A549 (cell line): Measurements from ENCODE around the gene CILP2. TPM values are rescaled to one million over a fixed set of nuclear protein-coding genes. Genes with fewer than 3 reads are reported as not detected.

Source experiments
- ATAC-seq, 2 experiments: fragments of 200-7000 bp in 1 of 2; fragments of >200 bp in 1 of 2; cut with Nextera tagmentation in 1 of 2; cut with Tn5 transposase in 1 of 2; 3 replicates each; pipeline versions ENCODE4 v1.8.0 to v1.9.1; 2018 to 2020; ENCODE audit warnings: mild to moderate bottlenecking in 1 of 2, moderate library complexity in 1 of 2
- CTCF ChIA-PET: fragments of 300-600 bp; sonication (Branson Sonifier 250); formaldehyde crosslinking; extraction: SDS; loops from one replicate; lab custom pipeline; 2021; ENCODE audit warnings: antibody characterized with exemption, inconsistent platforms; lab: Yijun Ruan, JAX
- POLR2A ChIA-PET: fragments of 350-600 bp; formaldehyde crosslinking; extraction: SDS; loops from one replicate; lab custom pipeline; 2021; ENCODE audit warnings: antibody characterized with exemption, inconsistent platforms; lab: Yijun Ruan, JAX
- DNase-seq, 2 experiments: peaks; one replicate each; pipeline versions ENCODE4 v3.0.0 to v3.0.0-alpha.2; 2011 to 2016; ENCODE audit warnings: low read depth in 1 of 2, low spot score in 1 of 2
- FAIRE-seq: peaks from 2 replicates; lab custom pipeline; 2011; peaks lifted over from hg19 to GRCh38; lab: Jason Lieb, UNC
- H3K27ac ChIP-seq, 2 experiments: fragments of >200 bp; sonication (Bioruptor Twin); formaldehyde crosslinking; 3 replicates each; pipeline ENCODE4 v1.5.1; 2016 to 2017
- H3K4me1 ChIP-seq: fragments of >200 bp; sonication (Bioruptor Twin); formaldehyde crosslinking; 3 replicates; pipeline ENCODE4 v1.6.1; 2016
- H3K4me2 ChIP-seq: fragments of >200 bp; sonication (Bioruptor Twin); formaldehyde crosslinking; 3 replicates; pipeline ENCODE4 v1.6.1; 2016
- H3K4me3 ChIP-seq: fragments of >200 bp; sonication (Bioruptor Twin); formaldehyde crosslinking; 3 replicates; pipeline ENCODE4 v1.5.1; 2016
- H3K9me3 ChIP-seq: fragments of >200 bp; sonication (Bioruptor Twin); formaldehyde crosslinking; 3 replicates; pipeline ENCODE4 v1.6.1; 2016
- ATOH8 ChIP-seq: fragments of 250-450 bp; sonication (Bioruptor Pico); IDR thresholded peaks from 2 replicates; pipeline ENCODE4 v1.5.0; 2020; ENCODE audit warnings: low read depth, mild to moderate bottlenecking, moderate library complexity
- BHLHE40 ChIP-seq: IDR thresholded peaks from 2 replicates; pipeline ENCODE4 v1.6.1; 2012; ENCODE audit warnings: low read depth, low read length, inconsistent platforms
- CBX8 ChIP-seq: fragments of 200-600 bp; sonication (generic); IDR thresholded peaks from 2 replicates; pipeline ENCODE4 v1.6.1; 2016
- CEBPB ChIP-seq, 2 experiments: fragments of >200 bp in 1 of 2; sonication (Bioruptor Twin) in 1 of 2; formaldehyde crosslinking in 1 of 2; IDR thresholded peaks; 2 replicates each; pipeline ENCODE4 v1.6.1; 2012 to 2016
- CHD2 ChIP-seq: fragments of 150-350 bp; IDR thresholded peaks from 2 replicates; pipeline ENCODE4 v1.6.1; 2014; ENCODE audit warnings: low read length; ENCODE audit not compliant: partially characterized antibody
- CTCF ChIP-seq: fragments of >200 bp; sonication (Bioruptor Twin); formaldehyde crosslinking; IDR thresholded peaks from 3 replicates; pipeline ENCODE4 v1.5.1; 2016
- EP300 ChIP-seq, 2 experiments: fragments of >200 bp; sonication (Bioruptor Twin); formaldehyde crosslinking; IDR thresholded peaks; 2 replicates in 1 of 2; 3 replicates in 1 of 2; pipeline ENCODE4 v1.6.1; 2016 to 2017
- FOSL2 ChIP-seq, 2 experiments: fragments of 450-650 bp in 1 of 2; fragments of >200 bp in 1 of 2; sonication (Bioruptor Twin) in 1 of 2; formaldehyde crosslinking; IDR thresholded peaks; 2 replicates each; pipeline versions ENCODE4 v1.5.0 to v1.6.1; 2016 to 2020; ENCODE audit warnings: mild to moderate bottlenecking in 1 of 2, moderate library complexity in 1 of 2
- FOXS1 ChIP-seq: fragments of 250-450 bp; sonication (Bioruptor Pico); IDR thresholded peaks from 2 replicates; pipeline ENCODE4 v1.5.0; 2020; ENCODE audit warnings: mild to moderate bottlenecking, moderate library complexity
- GATA3 ChIP-seq: IDR thresholded peaks from 2 replicates; pipeline ENCODE4 v1.6.1; 2012; ENCODE audit warnings: borderline replicate concordance
- HDAC2 ChIP-seq: fragments of 200-600 bp; sonication (generic); IDR thresholded peaks from 2 replicates; pipeline ENCODE4 v1.6.1; 2016
- HES2 ChIP-seq: fragments of >200 bp; sonication (Bioruptor Twin); formaldehyde crosslinking; IDR thresholded peaks from 2 replicates; pipeline ENCODE4 v1.6.1; 2016
- HEYL ChIP-seq: fragments of 250-450 bp; sonication (Bioruptor Pico); IDR thresholded peaks from 2 replicates; pipeline ENCODE4 v1.8.0; 2021; ENCODE audit warnings: mild to moderate bottlenecking, moderate library complexity
- HMGXB4 ChIP-seq: fragments of 250-450 bp; sonication (Bioruptor Pico); IDR thresholded peaks from 2 replicates; pipeline ENCODE4 v1.5.0; 2021; ENCODE audit warnings: mild to moderate bottlenecking, moderate library complexity, borderline replicate concordance
- HOXB13 ChIP-seq: fragments of 250-450 bp; sonication (Bioruptor Pico); IDR thresholded peaks from 2 replicates; pipeline ENCODE4 v1.5.0; 2020; ENCODE audit warnings: low read depth, mild to moderate bottlenecking, moderate library complexity
- KDM5A ChIP-seq: fragments of 200-600 bp; sonication (generic); IDR thresholded peaks from 2 replicates; pipeline ENCODE4 v1.6.1; 2016; ENCODE audit warnings: antibody characterized with exemption, mild to moderate bottlenecking
- MAX ChIP-seq: IDR thresholded peaks from 2 replicates; pipeline ENCODE4 v1.6.1; 2012
- NPAS2 ChIP-seq: fragments of 250-450 bp; sonication (Bioruptor Pico); IDR thresholded peaks from 2 replicates; pipeline ENCODE4 v1.8.0; 2022; ENCODE audit warnings: mild to moderate bottlenecking, moderate library complexity, borderline replicate concordance
- NR3C1 ChIP-seq: fragments of >200 bp; sonication (Bioruptor Twin); formaldehyde crosslinking; IDR thresholded peaks from 3 replicates; pipeline ENCODE4 v1.6.1; 2017
- RAD21 ChIP-seq, 2 experiments: fragments of >200 bp in 1 of 2; sonication (Bioruptor Twin) in 1 of 2; formaldehyde crosslinking in 1 of 2; IDR thresholded peaks in 1 of 2; conservative IDR thresholded peaks in 1 of 2; 2 replicates in 1 of 2; 3 replicates in 1 of 2; pipeline ENCODE4 v1.6.1; 2012 to 2018; ENCODE audit warnings: inconsistent platforms in 1 of 2
- RCOR1 ChIP-seq: fragments of 150-350 bp; IDR thresholded peaks from 2 replicates; pipeline ENCODE4 v1.6.1; 2014; ENCODE audit warnings: antibody characterized with exemption, low read length, low read depth
- RFX5 ChIP-seq: fragments of 450-650 bp; IDR thresholded peaks from 2 replicates; pipeline ENCODE4 v1.7.1; 2014; ENCODE audit warnings: antibody characterized with exemption, mild to moderate bottlenecking, moderate library complexity
- RNF2 ChIP-seq: fragments of 200-600 bp; sonication (generic); IDR thresholded peaks from 2 replicates; pipeline ENCODE4 v1.6.1; 2016; ENCODE audit warnings: low read depth, mild to moderate bottlenecking, antibody characterized with exemption, moderate library complexity, borderline replicate concordance
- TP53 ChIP-seq: fragments of 250-450 bp; sonication (Bioruptor Pico); IDR thresholded peaks from 2 replicates; pipeline ENCODE4 v1.5.0; 2021; ENCODE audit warnings: mild to moderate bottlenecking, moderate library complexity
- USF2 ChIP-seq: fragments of 450-650 bp; IDR thresholded peaks from 2 replicates; pipeline ENCODE4 v1.6.1; 2014; ENCODE audit warnings: antibody characterized with exemption
- ZC3H11A ChIP-seq: fragments of 450-650 bp; IDR thresholded peaks from 2 replicates; pipeline ENCODE4 v1.6.1; 2014; ENCODE audit warnings: antibody characterized with exemption, mild to moderate bottlenecking
- ZNF302 ChIP-seq: fragments of 250-450 bp; sonication (Bioruptor Pico); IDR thresholded peaks from 2 replicates; pipeline ENCODE4 v1.9.0; 2021; ENCODE audit warnings: inconsistent platforms, mild to moderate bottlenecking, moderate library complexity
- WGBS: methylation state at CpG from one replicate; pipeline ENCODE4 v1.1.6; 2017; ENCODE audit errors: missing lambda C conversion rate; 5-methylcytosine and 5-hydroxymethylcytosine counted together
- polyA plus RNA-seq, 4 experiments: library from polyadenylated mRNA; depleted of rRNA in 3 of 4; stranded (reverse); fragments of >200 nt; fragmentation: RNase III in 1 of 4; extraction: RNeasy Plus Mini Kit Qiagen cat#74134 plus additional on column Dnase treatment in 1 of 4; gene quantifications; 2 replicates in 3 of 4; 3 replicates in 1 of 4; pipeline ENCODE4 v1.2.3, GENCODE V29; 2011 to 2017

Gene CILP2
- polyA plus RNA-seq, 2 of the 4 experiments (the other 2 are of a cell fraction), result 0.17 TPM

GRCh38 chr19:19506592-19506991 is 31.5 kb upstream of the CILP2 start (continued):
- TF ChIP-seq ATOH8 (CRISPR knock-in tag) (no peak), MAX (no peak), NPAS2 (CRISPR knock-in tag) (no peak), CTCF (no peak), GATA3 (no peak), HOXB13 (no peak), TP53 (CRISPR knock-in tag) (no peak)

GRCh38 chr19:19507354-19507753 is 30.7 kb upstream of the CILP2 start:
- H3K4me1 ChIP-seq, result no peaks in the 10 kb centered on the region
- no peaks in the 10 kb centered on the region for H3K9me3 ChIP-seq
- TF ChIP-seq FOSL2 (IDR thresholded peaks at IDR 0.05) (no peak), FOSL2 (CRISPR knock-in tag; IDR thresholded peaks at IDR 0.05) (no peak), KDM5A (no peak), CBX8 (no peak), CEBPB (IDR thresholded peaks at IDR 0.05) (no peak), HES2 (no peak), ZC3H11A (no peak), HOXB13 (no peak), CHD2 (no peak), RAD21 (conservative IDR thresholded peaks at IDR 0.05 in 1 of 2, IDR thresholded peaks at IDR 0.05 in 1 of 2) (no peak), BHLHE40 (no peak), NPAS2 (CRISPR knock-in tag) (no peak), FOXS1 (CRISPR knock-in tag) (no peak), HDAC2 (no peak)
- H3K27ac ChIP-seq, result no peak overlapping the region
- FAIRE-seq (no peak), DNase-seq (no peak), ATAC-seq (no peak)
- CTCF ChIA-PET, result interaction anchor here (1.5 to 1.6 kb wide), 2 partner anchors 17 to 136 kb away, joined by 4 to 9 read pairs; partner anchors contain the start of gene GMIP
- no peak overlapping the region for H3K4me3 ChIP-seq
- no peak overlapping the region for H3K4me2 ChIP-seq
- POLR2A ChIA-PET, result no interaction called here
- 83% methylated on average over 3 of the region's 8 CpGs for WGBS

- no peak for FAIRE-seq
- CTCF ChIA-PET, result interaction anchor here (1.5 to 1.6 kb wide), 2 partner anchors 17 to 136 kb away, joined by 4 to 9 read pairs; partner anchors contain the start of gene GMIP
- Histone ChIP-seq H3K27ac (no peak overlapping the region), H3K4me1 (no peaks in the 10 kb centered on the region), H3K4me2 (no peak overlapping the region), H3K9me3 (no peaks in the 10 kb centered on the region), H3K4me3 (no peak overlapping the region)
- POLR2A ChIA-PET, result no interaction called here
- no peak for ATAC-seq
- no peak for DNase-seq
- TF ChIP-seq RAD21 (conservative IDR thresholded peaks at IDR 0.05 in 1 of 2, IDR thresholded peaks at IDR 0.05 in 1 of 2) (no peak), HMGXB4 (CRISPR knock-in tag) (no peak), CEBPB (IDR thresholded peaks at IDR 0.05) (no peak), RNF2 (no peak), HEYL (CRISPR knock-in tag) (no peak), NR3C1 (no peak), GATA3 (no peak), RFX5 (no peak), FOSL2 (IDR thresholded peaks at IDR 0.05) (no peak), FOSL2 (CRISPR knock-in tag; IDR thresholded peaks at IDR 0.05) (no peak), USF2 (no peak), CBX8 (no peak), ATOH8 (CRISPR knock-in tag) (no peak), ZNF302 (CRISPR knock-in tag) (no peak), RCOR1 (no peak), EP300 (IDR thresholded peaks at IDR 0.05) (no peak)
- WGBS, result 95% methylated on average over 11 of the region's 11 CpGs
Observed at GRCh38 chr19:19508217-19508616, 29.8 kb upstream of the CILP2 start.
